PFSK-1 (cell line): ENCODE data around the gene BARD1.

Source experiments
- FOXP2 ChIP-seq: optimal IDR thresholded peaks from 2 replicates; pipeline ENCODE3; 2011; ENCODE audit warnings: borderline replicate concordance, control low read depth, inconsistent platforms; ENCODE audit not compliant: insufficient read depth; ENCODE audit errors: extremely low read length, extremely low read depth
- POLR2AphosphoS5 ChIP-seq: IDR thresholded peaks from 2 replicates; pipeline ENCODE4 v1.6.1; 2012; ENCODE audit warnings: low read depth, mild to moderate bottlenecking, control low read depth, low read length, moderate library complexity
- SIN3A ChIP-seq: IDR thresholded peaks from 2 replicates; pipeline ENCODE4 v1.6.1; 2012; ENCODE audit warnings: mild to moderate bottlenecking, low read length, moderate library complexity, borderline replicate concordance; ENCODE audit not compliant: insufficient read depth
- TAF1 ChIP-seq: IDR thresholded peaks from 2 replicates; pipeline ENCODE4 v1.6.1; 2012; ENCODE audit warnings: low read length, control low read depth, borderline replicate concordance; ENCODE audit not compliant: insufficient read depth
- TF ChIP-seq, protein P1 (sequence below), 2 experiments: IDR thresholded peaks; 2 replicates each; pipeline versions ENCODE4 v1.6.1 to v1.8.0; 2011 to 2012; ENCODE audit warnings: low read depth in 2 of 2, low read length in 2 of 2, control low read depth in 1 of 2, inconsistent platforms in 1 of 2, mild to moderate bottlenecking in 1 of 2, moderate library complexity in 1 of 2; ENCODE audit not compliant: insufficient read depth in 1 of 2

BARD1 gene

GRCh38 chr2:214774108-214774507 is 35.4 kb downstream of the BARD1 start:
- TF ChIP-seq, protein P1, sequence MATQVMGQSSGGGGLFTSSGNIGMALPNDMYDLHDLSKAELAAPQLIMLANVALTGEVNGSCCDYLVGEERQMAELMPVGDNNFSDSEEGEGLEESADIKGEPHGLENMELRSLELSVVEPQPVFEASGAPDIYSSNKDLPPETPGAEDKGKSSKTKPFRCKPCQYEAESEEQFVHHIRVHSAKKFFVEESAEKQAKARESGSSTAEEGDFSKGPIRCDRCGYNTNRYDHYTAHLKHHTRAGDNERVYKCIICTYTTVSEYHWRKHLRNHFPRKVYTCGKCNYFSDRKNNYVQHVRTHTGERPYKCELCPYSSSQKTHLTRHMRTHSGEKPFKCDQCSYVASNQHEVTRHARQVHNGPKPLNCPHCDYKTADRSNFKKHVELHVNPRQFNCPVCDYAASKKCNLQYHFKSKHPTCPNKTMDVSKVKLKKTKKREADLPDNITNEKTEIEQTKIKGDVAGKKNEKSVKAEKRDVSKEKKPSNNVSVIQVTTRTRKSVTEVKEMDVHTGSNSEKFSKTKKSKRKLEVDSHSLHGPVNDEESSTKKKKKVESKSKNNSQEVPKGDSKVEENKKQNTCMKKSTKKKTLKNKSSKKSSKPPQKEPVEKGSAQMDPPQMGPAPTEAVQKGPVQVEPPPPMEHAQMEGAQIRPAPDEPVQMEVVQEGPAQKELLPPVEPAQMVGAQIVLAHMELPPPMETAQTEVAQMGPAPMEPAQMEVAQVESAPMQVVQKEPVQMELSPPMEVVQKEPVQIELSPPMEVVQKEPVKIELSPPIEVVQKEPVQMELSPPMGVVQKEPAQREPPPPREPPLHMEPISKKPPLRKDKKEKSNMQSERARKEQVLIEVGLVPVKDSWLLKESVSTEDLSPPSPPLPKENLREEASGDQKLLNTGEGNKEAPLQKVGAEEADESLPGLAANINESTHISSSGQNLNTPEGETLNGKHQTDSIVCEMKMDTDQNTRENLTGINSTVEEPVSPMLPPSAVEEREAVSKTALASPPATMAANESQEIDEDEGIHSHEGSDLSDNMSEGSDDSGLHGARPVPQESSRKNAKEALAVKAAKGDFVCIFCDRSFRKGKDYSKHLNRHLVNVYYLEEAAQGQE (IDR thresholded peaks at IDR 0.05; ENCODE audit: insufficient read depth in 1 of 2, low read depth in 2 of 2, low read length in 2 of 2): no peak
- no peak for TF ChIP-seq SIN3A
- TF ChIP-seq FOXP2: no peak
- TF ChIP-seq POLR2AphosphoS5: no peak
- no peak for TF ChIP-seq TAF1

DNA sequence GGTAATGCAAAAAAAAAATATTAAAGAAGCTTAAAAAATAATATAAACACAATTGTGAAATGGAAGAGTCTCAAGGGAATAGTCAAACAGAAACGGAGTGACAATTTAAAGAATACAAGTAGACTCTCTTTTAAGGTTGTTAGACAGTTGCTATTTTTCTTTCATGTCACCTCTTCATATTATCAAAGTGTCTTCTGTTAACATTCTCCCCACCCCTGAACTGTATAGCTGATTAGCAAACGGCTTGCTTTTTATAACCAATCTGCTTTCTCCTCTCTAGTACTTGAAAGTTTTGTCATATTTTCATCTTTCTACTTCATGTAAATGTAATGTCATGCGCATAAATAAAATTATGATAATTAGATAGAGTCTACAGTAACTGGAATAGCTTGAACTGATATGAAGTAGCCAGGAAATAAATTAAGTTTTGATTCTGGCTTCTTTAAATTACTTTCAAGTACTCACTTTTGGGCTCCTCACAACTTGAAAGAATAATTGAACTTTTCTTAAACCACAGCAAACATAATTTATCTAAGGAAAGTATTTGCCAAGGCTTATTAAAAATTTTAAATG is 37.0 kb downstream of the BARD1 start:
- no peak for TF ChIP-seq FOXP2
- TF ChIP-seq TAF1: no peak

DNA sequence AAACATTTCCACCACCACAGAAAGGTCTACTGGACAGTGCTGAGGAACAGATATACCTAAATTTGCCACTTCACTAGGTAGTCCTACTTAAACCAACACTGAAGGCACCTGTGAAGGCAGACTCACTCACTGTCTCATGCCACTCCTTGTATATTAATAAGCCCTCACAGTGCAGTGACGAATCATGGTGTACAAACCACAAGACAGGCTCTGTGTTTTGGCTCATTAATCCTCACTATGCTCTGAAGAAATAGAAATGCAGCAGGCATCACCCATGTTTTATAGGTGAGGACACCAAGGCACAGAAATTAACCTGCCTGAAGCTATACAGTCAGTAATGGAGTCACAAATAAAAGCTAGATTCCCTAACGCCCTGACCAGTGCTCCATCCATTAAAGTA is 44.3 kb downstream of the BARD1 start:
- TF ChIP-seq FOXP2 (no peak), SIN3A (no peak), TAF1 (no peak), POLR2AphosphoS5 (no peak)
- TF ChIP-seq, protein P1 (IDR thresholded peaks at IDR 0.05; ENCODE audit: insufficient read depth in 1 of 2, low read depth in 2 of 2, low read length in 2 of 2): no peak

DNA sequence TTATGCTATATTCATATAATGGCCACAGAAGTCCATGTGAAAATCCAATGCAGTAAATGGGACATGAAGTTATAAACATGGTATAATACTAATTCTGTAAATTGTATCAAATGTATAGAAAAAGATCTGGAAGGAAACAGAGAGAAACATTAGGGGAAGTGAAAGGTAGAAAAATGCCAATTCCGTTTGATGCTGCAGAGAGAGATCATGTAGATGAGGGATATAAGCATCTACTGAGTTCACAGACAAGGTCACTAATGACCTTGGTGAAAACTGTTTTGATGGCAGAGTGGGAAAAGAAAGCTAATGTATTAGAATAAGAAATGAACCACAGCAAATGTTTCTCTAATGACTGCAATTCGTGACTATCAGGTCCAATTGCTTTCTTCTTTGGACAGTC is 56.0 kb downstream of the BARD1 start:
- TF ChIP-seq FOXP2 (no peak), SIN3A (no peak), POLR2AphosphoS5 (no peak), TAF1 (no peak)
- TF ChIP-seq, protein P1 (IDR thresholded peaks at IDR 0.05; ENCODE audit: insufficient read depth in 1 of 2, low read depth in 2 of 2, low read length in 2 of 2): no peak

GRCh38 chr2:214750529-214750928 is 59.0 kb downstream of the BARD1 start:
- TF ChIP-seq FOXP2: no peak
- no peak for TF ChIP-seq TAF1
- no peak for TF ChIP-seq SIN3A
- TF ChIP-seq POLR2AphosphoS5: no peak
- TF ChIP-seq, protein P1 (IDR thresholded peaks at IDR 0.05; ENCODE audit: insufficient read depth in 1 of 2, low read depth in 2 of 2, low read length in 2 of 2): no peak
